ENCODE data around the gene CTU2. TPM values are rescaled to one million over a fixed set of nuclear protein-coding genes. Genes with fewer than 3 reads are reported as not detected.

The CTU2 gene
- total RNA-seq, 4 donors from 2014 or later = 6.0 to 19.9 (median 10.7) TPM

GRCh38 chr16:88732961-88733294 lies 26.6 kb downstream of the CTU2 start:
- no peaks in the 10 kb centered on the region for H3K27me3 ChIP-seq
- no peak overlapping the region for H3K4me3 ChIP-seq
- peaks cover 0 to 11% (median 0%) of the 10 kb centered on the region in 3 donors for H3K4me1 ChIP-seq
- H3K9me3 ChIP-seq = no peaks in the 10 kb centered on the region
- TF ChIP-seq POLR2A (IDR thresholded peaks at IDR 0.05) (no peak), POLR2AphosphoS5 (IDR thresholded peaks at IDR 0.05) (no peak), EP300 (IDR thresholded peaks at IDR 0.05) (no peak), CTCF (IDR thresholded peaks at IDR 0.05) (no peak)
- WGBS, 2 donors (ENCODE audit: low coverage in 1 of 2) = no CpG with 5 or more reads among the region's 13 CpGs
- peaks cover 0 to 86% of the 10 kb centered on the region in 2 donors for H3K36me3 ChIP-seq
- H3K27ac ChIP-seq = no peak overlapping the region
- no peak for ATAC-seq

- Histone ChIP-seq H3K4me1 (peaks cover 0 to 15% (median 0%) of the 10 kb centered on the region in 3 donors), H3K9me3 (no peaks in the 10 kb centered on the region), H3K4me3 (no peak overlapping the region), H3K27ac (no peak overlapping the region), H3K36me3 (peaks cover 0 to 91% of the 10 kb centered on the region in 2 donors), H3K27me3 (no peaks in the 10 kb centered on the region)
- WGBS, 2 donors (ENCODE audit: low coverage in 1 of 2) = no CpG with 5 or more reads among the region's 27 CpGs
- ATAC-seq = no peak
- TF ChIP-seq POLR2A (IDR thresholded peaks at IDR 0.05) (no peak), POLR2AphosphoS5 (IDR thresholded peaks at IDR 0.05) (no peak), EP300 (IDR thresholded peaks at IDR 0.05) (no peak), CTCF (IDR thresholded peaks at IDR 0.05) (no peak)
Measured at GRCh38 chr16:88733630-88734360, 27.5 kb downstream of the CTU2 start.

- no peaks in the 10 kb centered on the region for H3K9me3 ChIP-seq
- no peak overlapping the region for H3K4me3 ChIP-seq
- H3K4me1 ChIP-seq = peaks cover 0 to 15% (median 0%) of the 10 kb centered on the region in 3 donors
- no peak overlapping the region for H3K27ac ChIP-seq
- TF ChIP-seq EP300 (IDR thresholded peaks at IDR 0.05) = no peak
- no peak for TF ChIP-seq POLR2A (IDR thresholded peaks at IDR 0.05)
- TF ChIP-seq POLR2AphosphoS5 (IDR thresholded peaks at IDR 0.05) = no peak
- H3K36me3 ChIP-seq = peaks cover 0 to 96% of the 10 kb centered on the region in 2 donors
- WGBS, 2 donors (ENCODE audit: low coverage in 1 of 2) = no CpG with 5 or more reads among the region's 23 CpGs
- no peak for ATAC-seq
- no peaks in the 10 kb centered on the region for H3K27me3 ChIP-seq
Measured at GRCh38 chr16:88734361-88734728, 28.0 kb downstream of the CTU2 start.

GRCh38 chr16:88735121-88735520 lies 28.8 kb downstream of the CTU2 start:
- no peak for ATAC-seq
- no peak overlapping the region for H3K4me3 ChIP-seq
- WGBS, 2 donors (ENCODE audit: low coverage in 1 of 2) = 97 to 100% methylated on average over 1 to 5 of the region's 16 CpGs
- no peaks in the 10 kb centered on the region for H3K9me3 ChIP-seq
- no peaks in the 10 kb centered on the region for H3K27me3 ChIP-seq
- H3K4me1 ChIP-seq = peaks cover 0 to 15% (median 0%) of the 10 kb centered on the region in 3 donors
- TF ChIP-seq CTCF (IDR thresholded peaks at IDR 0.05) (no peak), POLR2AphosphoS5 (IDR thresholded peaks at IDR 0.05) (no peak), POLR2A (IDR thresholded peaks at IDR 0.05) (no peak), EP300 (IDR thresholded peaks at IDR 0.05) (no peak)
- no peak overlapping the region for H3K27ac ChIP-seq
- H3K36me3 ChIP-seq = peaks cover 0 to 98% of the 10 kb centered on the region in 2 donors

GRCh38 chr16:88735616-88736015 lies 29.3 kb downstream of the CTU2 start:
- Histone ChIP-seq H3K27me3 (no peaks in the 10 kb centered on the region), H3K4me3 (no peak overlapping the region), H3K36me3 (peaks cover 0 to 98% of the 10 kb centered on the region in 2 donors), H3K27ac (no peak overlapping the region), H3K4me1 (peaks cover 0 to 15% (median 0%) of the 10 kb centered on the region in 3 donors), H3K9me3 (no peaks in the 10 kb centered on the region)
- no peak for ATAC-seq
- 80% methylated on average over 3 of the region's 10 CpGs; no CpG with 5 or more reads in 1 of the 2 donors for WGBS, 2 donors (ENCODE audit: low coverage in 1 of 2)
- TF ChIP-seq CTCF (IDR thresholded peaks at IDR 0.05) = no peak
- no peak for TF ChIP-seq EP300 (IDR thresholded peaks at IDR 0.05)
- TF ChIP-seq POLR2AphosphoS5 (IDR thresholded peaks at IDR 0.05) = no peak
- no peak for TF ChIP-seq POLR2A (IDR thresholded peaks at IDR 0.05)

All from gastroesophageal sphincter (tissue), 4 donors.